Stomach (tissue), 4 donors: ENCODE data around the gene CENPN.

Experiments used
- POLR2A ChIP-seq, 4 donors: fragments of 450-650 bp; IDR thresholded peaks; one replicate each; pipeline ENCODE4 v1.6.1; 2016; ENCODE audit warnings: antibody characterized with exemption in 4 of 4, control low read depth in 2 of 4, mild to moderate bottlenecking in 1 of 4, moderate library complexity in 1 of 4
- TF ChIP-seq, protein P1 (sequence below), 7 experiments: fragments of 450-650 bp in 4 of 7; fragments of 200-600 bp in 3 of 7; sonication (generic) in 3 of 7; IDR thresholded peaks; one replicate each; pipeline ENCODE4 v1.5.1; 2016 to 2019; ENCODE audit warnings: antibody characterized with exemption in 7 of 7, control low read depth in 2 of 7, mild to moderate bottlenecking in 1 of 7

DNA sequence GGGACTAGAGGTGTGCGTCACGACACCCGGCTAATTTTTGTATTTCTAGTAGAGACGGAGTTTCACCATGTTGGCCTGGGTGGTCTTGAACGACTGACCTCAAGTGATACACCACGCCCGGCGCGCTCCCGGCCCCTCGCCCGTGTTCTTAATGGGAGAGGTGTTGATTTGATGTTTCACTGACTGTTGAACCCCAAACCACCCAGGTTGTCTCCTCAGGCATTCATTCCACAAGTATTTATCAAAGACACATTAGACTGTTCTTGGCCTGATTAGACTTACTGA is 1.4 kb downstream of the CENPN start:
- TF ChIP-seq POLR2A (IDR thresholded peaks at IDR 0.05) = no peak
- TF ChIP-seq, protein P1, sequence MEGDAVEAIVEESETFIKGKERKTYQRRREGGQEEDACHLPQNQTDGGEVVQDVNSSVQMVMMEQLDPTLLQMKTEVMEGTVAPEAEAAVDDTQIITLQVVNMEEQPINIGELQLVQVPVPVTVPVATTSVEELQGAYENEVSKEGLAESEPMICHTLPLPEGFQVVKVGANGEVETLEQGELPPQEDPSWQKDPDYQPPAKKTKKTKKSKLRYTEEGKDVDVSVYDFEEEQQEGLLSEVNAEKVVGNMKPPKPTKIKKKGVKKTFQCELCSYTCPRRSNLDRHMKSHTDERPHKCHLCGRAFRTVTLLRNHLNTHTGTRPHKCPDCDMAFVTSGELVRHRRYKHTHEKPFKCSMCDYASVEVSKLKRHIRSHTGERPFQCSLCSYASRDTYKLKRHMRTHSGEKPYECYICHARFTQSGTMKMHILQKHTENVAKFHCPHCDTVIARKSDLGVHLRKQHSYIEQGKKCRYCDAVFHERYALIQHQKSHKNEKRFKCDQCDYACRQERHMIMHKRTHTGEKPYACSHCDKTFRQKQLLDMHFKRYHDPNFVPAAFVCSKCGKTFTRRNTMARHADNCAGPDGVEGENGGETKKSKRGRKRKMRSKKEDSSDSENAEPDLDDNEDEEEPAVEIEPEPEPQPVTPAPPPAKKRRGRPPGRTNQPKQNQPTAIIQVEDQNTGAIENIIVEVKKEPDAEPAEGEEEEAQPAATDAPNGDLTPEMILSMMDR (IDR thresholded peaks at IDR 0.05) = no peak
